ENCODE results near the gene IPO8. TPM values are rescaled to one million over a fixed set of nuclear protein-coding genes. Genes with fewer than 3 reads are reported as not detected.

Gene IPO8
- total RNA-seq, 1 donor: 25.7 TPM

- DNase-seq (ENCODE audit: insufficient read length, low spot score, missing footprints): peak; percentile 22
- Histone ChIP-seq H3K4me2 (ENCODE audit: insufficient read depth, low read length) (no peak overlapping the region), H3K79me2 (ENCODE audit: insufficient read depth, low read length) (no peaks in the 10 kb centered on the region), H3K36me3 (ENCODE audit: insufficient read depth, low read length) (no peaks in the 10 kb centered on the region), H4K20me1 (ENCODE audit: insufficient read depth, low read length) (no peaks in the 10 kb centered on the region), H3K9me3 (ENCODE audit: low read depth, low read length) (no peaks in the 10 kb centered on the region), H3K27me3 (ENCODE audit: insufficient read depth, low read length) (no peaks in the 10 kb centered on the region), H3K4me3 (ENCODE audit: insufficient read depth, low read length) (no peak overlapping the region), H3K4me1 (ENCODE audit: insufficient read depth, low read length) (peaks cover 14% of the 10 kb centered on the region), H3K27ac (ENCODE audit: low read depth, low read length) (peak overlapping the region; percentile 19), H2AFZ (ENCODE audit: low read length) (no peak overlapping the region)
- TF ChIP-seq CTCF (IDR thresholded peaks at IDR 0.05; ENCODE audit: extremely low read depth, low read depth, low read length): no peak
These were observed 5.4 kb upstream of the IPO8 start for GRCh38 chr12:30701056-30701455.

GRCh38 chr12:30700216-30700900 is 4.7 kb upstream of the IPO8 start:
- H3K9me3 ChIP-seq (ENCODE audit: low read depth, low read length): no peaks in the 10 kb centered on the region
- peak; percentile 69 for DNase-seq (ENCODE audit: insufficient read length, low spot score, missing footprints)
- no peak for TF ChIP-seq CTCF (IDR thresholded peaks at IDR 0.05; ENCODE audit: extremely low read depth, low read depth, low read length)

GRCh38 chr12:30698346-30698745 is 2.7 kb upstream of the IPO8 start:
- H3K4me3 ChIP-seq (ENCODE audit: insufficient read depth, low read length): no peak overlapping the region
- no peak for TF ChIP-seq CTCF (IDR thresholded peaks at IDR 0.05; ENCODE audit: extremely low read depth, low read depth, low read length)
- no peaks in the 10 kb centered on the region for H3K36me3 ChIP-seq (ENCODE audit: insufficient read depth, low read length)
- peaks cover 24% of the 10 kb centered on the region for H3K79me2 ChIP-seq (ENCODE audit: insufficient read depth, low read length)
- no peaks in the 10 kb centered on the region for H4K20me1 ChIP-seq (ENCODE audit: insufficient read depth, low read length)
- H3K27ac ChIP-seq (ENCODE audit: low read depth, low read length): no peak overlapping the region
- no peak for DNase-seq (ENCODE audit: insufficient read length, low spot score, missing footprints)
- no peak overlapping the region for H2AFZ ChIP-seq (ENCODE audit: low read length)
- H3K27me3 ChIP-seq (ENCODE audit: insufficient read depth, low read length): no peaks in the 10 kb centered on the region
- no peak overlapping the region for H3K4me2 ChIP-seq (ENCODE audit: insufficient read depth, low read length)
- peaks cover 23% of the 10 kb centered on the region for H3K4me1 ChIP-seq (ENCODE audit: insufficient read depth, low read length)
- H3K9me3 ChIP-seq (ENCODE audit: low read depth, low read length): no peaks in the 10 kb centered on the region

More at GRCh38 chr12:30700216-30700900, 4.7 kb upstream of the IPO8 start:
- H2AFZ ChIP-seq (ENCODE audit: low read length): no peak overlapping the region
- H3K4me1 ChIP-seq (ENCODE audit: insufficient read depth, low read length): peaks cover 14% of the 10 kb centered on the region
- H3K27me3 ChIP-seq (ENCODE audit: insufficient read depth, low read length): no peaks in the 10 kb centered on the region
- H3K36me3 ChIP-seq (ENCODE audit: insufficient read depth, low read length): no peaks in the 10 kb centered on the region
- H4K20me1 ChIP-seq (ENCODE audit: insufficient read depth, low read length): no peaks in the 10 kb centered on the region
- H3K27ac ChIP-seq (ENCODE audit: low read depth, low read length): peak overlapping the region; percentile 19
- peaks cover 4% of the 10 kb centered on the region for H3K79me2 ChIP-seq (ENCODE audit: insufficient read depth, low read length)
- H3K4me3 ChIP-seq (ENCODE audit: insufficient read depth, low read length): no peak overlapping the region
- H3K4me2 ChIP-seq (ENCODE audit: insufficient read depth, low read length): no peak overlapping the region

- H3K36me3 ChIP-seq (ENCODE audit: insufficient read depth, low read length): no peaks in the 10 kb centered on the region
- no peaks in the 10 kb centered on the region for H4K20me1 ChIP-seq (ENCODE audit: insufficient read depth, low read length)
- H3K27me3 ChIP-seq (ENCODE audit: insufficient read depth, low read length): no peaks in the 10 kb centered on the region
- no peaks in the 10 kb centered on the region for H3K9me3 ChIP-seq (ENCODE audit: low read depth, low read length)
- no peak overlapping the region for H3K4me3 ChIP-seq (ENCODE audit: insufficient read depth, low read length)
- no peak overlapping the region for H2AFZ ChIP-seq (ENCODE audit: low read length)
- no peak overlapping the region for H3K4me2 ChIP-seq (ENCODE audit: insufficient read depth, low read length)
- peaks cover 36% of the 10 kb centered on the region for H3K79me2 ChIP-seq (ENCODE audit: insufficient read depth, low read length)
- peaks cover 29% of the 10 kb centered on the region for H3K4me1 ChIP-seq (ENCODE audit: insufficient read depth, low read length)
- no peak for DNase-seq (ENCODE audit: insufficient read length, low spot score, missing footprints)
- H3K27ac ChIP-seq (ENCODE audit: low read depth, low read length): no peak overlapping the region
- no peak for TF ChIP-seq CTCF (IDR thresholded peaks at IDR 0.05; ENCODE audit: extremely low read depth, low read depth, low read length)
These were observed 1.3 kb upstream of the IPO8 start for GRCh38 chr12:30696943-30697342.

Data from osteoblast (primary cell).